ENCODE results near the gene COLEC12. TPM values are rescaled to one million over a fixed set of nuclear protein-coding genes. Genes with fewer than 3 reads are reported as not detected.

The COLEC12 gene
- total RNA-seq, 1 experiment from 2014 or later: 111 TPM

- DNase-seq (ENCODE audit: low read depth in 1 of 2, low spot score in 2 of 2): no peak
- no peak overlapping the region for H3K4me3 ChIP-seq
- H3K27ac ChIP-seq: no peak overlapping the region
- no peaks in the 10 kb centered on the region for H3K27me3 ChIP-seq (replicated peaks)
- peaks cover 73% of the 10 kb centered on the region for H3K4me1 ChIP-seq (replicated peaks)
- H3K9me3 ChIP-seq (replicated peaks): no peaks in the 10 kb centered on the region
- no peaks in the 10 kb centered on the region for H3K36me3 ChIP-seq
These were observed 5.0 kb downstream of the COLEC12 start for GRCh38 chr18:495452-495851.

- no peak for DNase-seq (ENCODE audit: low read depth in 1 of 2, low spot score in 2 of 2)
- H3K4me3 ChIP-seq: no peak overlapping the region
- H3K9me3 ChIP-seq (replicated peaks): no peaks in the 10 kb centered on the region
- no peaks in the 10 kb centered on the region for H3K27me3 ChIP-seq (replicated peaks)
- peaks cover 77% of the 10 kb centered on the region for H3K4me1 ChIP-seq (replicated peaks)
- no peaks in the 10 kb centered on the region for H3K36me3 ChIP-seq
- no peak overlapping the region for H3K27ac ChIP-seq
These were observed 5.5 kb downstream of the COLEC12 start for GRCh38 chr18:495017-495416.

GRCh38 chr18:493986-494983 lies 6.2 kb downstream of the COLEC12 start:
- no peak overlapping the region for H3K4me3 ChIP-seq
- H3K36me3 ChIP-seq: no peaks in the 10 kb centered on the region
- no peak overlapping the region for H3K27ac ChIP-seq
- H3K4me1 ChIP-seq (replicated peaks): peaks cover 84% of the 10 kb centered on the region
- H3K9me3 ChIP-seq (replicated peaks): no peaks in the 10 kb centered on the region
- no peaks in the 10 kb centered on the region for H3K27me3 ChIP-seq (replicated peaks)
- no peak for DNase-seq (ENCODE audit: low read depth in 1 of 2, low spot score in 2 of 2)

GRCh38 chr18:492451-492850 lies 8.1 kb downstream of the COLEC12 start:
- H3K36me3 ChIP-seq: no peaks in the 10 kb centered on the region
- H3K27ac ChIP-seq: peak overlapping the region; percentile 12; the same call in 1 of the 2 replicates
- H3K4me3 ChIP-seq: no peak overlapping the region
- no peaks in the 10 kb centered on the region for H3K27me3 ChIP-seq (replicated peaks)
- H3K4me1 ChIP-seq (replicated peaks): peaks cover 88% of the 10 kb centered on the region
- no peaks in the 10 kb centered on the region for H3K9me3 ChIP-seq (replicated peaks)
- DNase-seq (ENCODE audit: low read depth in 1 of 2, low spot score in 2 of 2): peak in 1 of 2 experiments; percentile 60

DNA sequence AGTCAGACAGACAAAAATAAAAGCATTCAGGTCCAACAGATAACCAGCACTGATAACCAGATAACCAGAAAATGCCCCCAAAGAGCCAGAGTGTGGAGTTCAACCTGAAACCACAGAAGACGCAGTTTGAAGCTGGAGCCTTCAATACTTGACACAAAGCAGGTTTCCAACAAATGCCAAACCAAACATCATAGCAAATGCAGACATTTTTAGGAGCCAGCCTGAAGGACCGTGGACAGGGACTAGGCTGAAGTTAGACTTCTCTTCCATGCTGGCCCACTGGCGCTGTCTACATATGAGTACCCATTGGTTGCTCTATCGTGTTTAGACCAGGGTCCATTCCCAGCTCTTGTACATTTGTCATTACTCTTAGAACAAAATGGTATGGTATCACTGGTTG lies 9.9 kb downstream of the COLEC12 start:
- H3K36me3 ChIP-seq: peaks cover 8% of the 10 kb centered on the region
- no peaks in the 10 kb centered on the region for H3K27me3 ChIP-seq (replicated peaks)
- no peak overlapping the region for H3K4me3 ChIP-seq
- H3K9me3 ChIP-seq (replicated peaks): peaks cover 5% of the 10 kb centered on the region; the same call in 1 of the 2 replicates
- H3K27ac ChIP-seq: peak overlapping the region; percentile 97
- peaks cover 89% of the 10 kb centered on the region for H3K4me1 ChIP-seq (replicated peaks)
- DNase-seq (ENCODE audit: low read depth in 1 of 2, low spot score in 2 of 2): no peak

GRCh38 chr18:490024-490366 lies 10.5 kb downstream of the COLEC12 start:
- H3K4me3 ChIP-seq: no peak overlapping the region
- H3K9me3 ChIP-seq (replicated peaks): peaks cover 5% of the 10 kb centered on the region; the same call in 1 of the 2 replicates
- H3K4me1 ChIP-seq (replicated peaks): peaks cover 92% of the 10 kb centered on the region
- H3K27ac ChIP-seq: peak overlapping the region; percentile 97
- peaks cover 8% of the 10 kb centered on the region for H3K36me3 ChIP-seq
- peak in 1 of 2 experiments; percentile 92 for DNase-seq (ENCODE audit: low read depth in 1 of 2, low spot score in 2 of 2)
- H3K27me3 ChIP-seq (replicated peaks): no peaks in the 10 kb centered on the region

DNA sequence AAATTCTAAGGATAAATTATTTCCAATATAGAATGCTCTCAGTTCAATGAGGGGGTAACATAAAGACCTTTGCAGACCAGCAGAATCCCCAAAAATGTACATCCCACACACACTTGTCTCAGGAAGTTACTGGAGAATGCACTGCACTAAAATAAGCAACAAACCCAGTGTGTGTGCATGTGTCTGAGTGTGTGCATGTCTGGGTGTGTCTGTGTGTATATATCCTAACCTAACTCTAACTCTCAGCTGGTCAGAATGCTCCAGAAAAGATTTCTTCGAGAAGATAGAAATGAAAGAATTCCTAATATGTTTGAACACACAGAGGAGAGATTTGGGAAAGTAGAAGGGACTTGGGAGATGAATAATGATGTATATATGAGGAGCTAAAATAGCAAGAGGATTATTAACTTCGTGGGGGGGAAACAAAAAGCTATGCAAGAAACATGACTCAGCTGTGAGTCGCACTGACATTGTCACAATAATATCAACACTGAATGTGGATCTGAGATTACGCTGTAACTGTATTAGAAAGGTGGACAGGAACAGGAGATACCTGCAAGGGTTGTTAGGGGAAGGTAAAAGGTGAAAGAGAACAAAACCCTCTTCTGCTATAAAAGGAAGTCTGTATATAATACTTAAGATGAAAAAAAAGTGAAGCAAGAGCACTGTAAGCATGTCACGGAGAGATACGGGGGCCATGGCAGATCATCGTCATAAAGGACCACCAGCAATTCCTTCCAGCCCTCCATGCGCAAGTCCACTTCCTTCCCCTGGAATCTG lies 11.1 kb downstream of the COLEC12 start:
- Histone ChIP-seq H3K9me3 (replicated peaks) (peaks cover 5% of the 10 kb centered on the region; the same call in 1 of the 2 replicates), H3K27ac (peak overlapping the region; percentile 97), H3K4me1 (replicated peaks) (peaks cover 92% of the 10 kb centered on the region), H3K36me3 (peaks cover 8% of the 10 kb centered on the region), H3K4me3 (no peak overlapping the region), H3K27me3 (replicated peaks) (no peaks in the 10 kb centered on the region)
- peak; percentile 67 to 97 for DNase-seq (ENCODE audit: low read depth in 1 of 2, low spot score in 2 of 2)

GRCh38 chr18:486929-487740 lies 13.4 kb downstream of the COLEC12 start:
- peak overlapping the region; percentile 97 for H3K27ac ChIP-seq
- no peaks in the 10 kb centered on the region for H3K27me3 ChIP-seq (replicated peaks)
- H3K4me3 ChIP-seq: no peak overlapping the region
- DNase-seq (ENCODE audit: low read depth in 1 of 2, low spot score in 2 of 2): peak; percentile 68 to 89
- H3K9me3 ChIP-seq (replicated peaks): peaks cover 5% of the 10 kb centered on the region; the same call in 1 of the 2 replicates
- H3K4me1 ChIP-seq (replicated peaks): peaks cover 88% of the 10 kb centered on the region
- peaks cover 8% of the 10 kb centered on the region for H3K36me3 ChIP-seq

DNA sequence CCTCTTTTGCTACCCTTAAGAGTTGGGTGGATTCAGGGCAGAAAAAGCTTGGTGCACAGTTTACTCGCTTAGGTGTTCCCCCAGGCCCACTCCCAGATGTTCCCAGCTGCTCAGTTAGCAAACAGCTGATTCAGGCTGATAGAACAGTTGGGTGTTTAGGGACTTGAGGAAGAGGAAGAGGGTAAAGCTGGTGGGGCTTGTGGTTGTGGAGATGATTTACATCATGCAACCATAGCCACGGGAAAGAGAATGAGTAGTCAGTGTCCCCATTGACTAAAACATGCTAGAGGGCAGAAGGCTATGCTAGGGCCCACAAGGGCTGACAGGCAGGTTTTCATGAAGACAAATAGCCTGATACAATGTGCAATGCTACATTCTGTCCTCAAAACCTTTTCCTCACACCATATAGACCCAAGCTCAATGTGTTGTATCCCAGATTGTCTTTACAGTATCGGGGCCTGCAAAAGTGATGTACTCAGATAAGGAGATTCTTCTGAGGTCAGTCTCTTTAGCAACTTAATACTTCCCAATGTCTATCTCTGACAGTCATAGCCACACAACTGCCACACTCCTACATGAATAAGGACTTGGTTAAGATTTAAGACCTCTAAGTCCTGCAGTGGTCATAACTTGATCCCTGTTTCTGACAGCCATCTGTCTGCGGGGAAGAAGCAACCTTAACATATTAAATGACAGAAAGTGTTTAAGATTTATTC lies 15.6 kb downstream of the COLEC12 start:
- Histone ChIP-seq H3K9me3 (replicated peaks) (peaks cover 5% of the 10 kb centered on the region; the same call in 1 of the 2 replicates), H3K4me1 (replicated peaks) (peaks cover 80% of the 10 kb centered on the region), H3K27me3 (replicated peaks) (no peaks in the 10 kb centered on the region), H3K36me3 (peaks cover 8% of the 10 kb centered on the region), H3K27ac (no peak overlapping the region), H3K4me3 (no peak overlapping the region)
- no peak for DNase-seq (ENCODE audit: low read depth in 1 of 2, low spot score in 2 of 2)

DNA sequence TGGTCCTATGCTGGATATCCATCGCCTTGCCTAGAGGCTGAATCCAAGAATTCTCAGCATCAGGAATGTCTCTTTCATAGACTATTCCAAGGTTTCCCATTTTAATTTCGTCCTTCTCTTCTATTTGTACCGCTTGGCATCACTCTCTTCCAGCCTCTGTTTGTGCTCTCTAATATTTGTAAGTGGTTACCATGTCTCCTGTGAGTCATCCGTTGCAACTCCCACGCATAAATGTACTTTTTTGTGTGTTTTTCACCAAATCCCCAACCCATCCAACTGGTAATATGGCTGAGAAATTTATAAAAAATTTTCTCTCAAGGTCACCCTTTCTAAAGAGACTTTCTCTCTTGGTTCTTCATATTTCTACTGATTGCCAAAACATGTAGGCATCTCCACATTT lies 21.8 kb downstream of the COLEC12 start:
- H3K4me1 ChIP-seq (replicated peaks): peaks cover 88% of the 10 kb centered on the region
- H3K27ac ChIP-seq: peak overlapping the region; percentile 93
- no peaks in the 10 kb centered on the region for H3K27me3 ChIP-seq (replicated peaks)
- peak overlapping the region; percentile 1; the same call in 1 of the 2 replicates for H3K4me3 ChIP-seq
- no peaks in the 10 kb centered on the region; the same call in 1 of the 2 replicates for H3K36me3 ChIP-seq
- no peaks in the 10 kb centered on the region for H3K9me3 ChIP-seq (replicated peaks)
- no peak for DNase-seq (ENCODE audit: low read depth in 1 of 2, low spot score in 2 of 2)

GRCh38 chr18:477565-477964 lies 22.9 kb downstream of the COLEC12 start:
- Histone ChIP-seq H3K27me3 (replicated peaks) (no peaks in the 10 kb centered on the region), H3K9me3 (replicated peaks) (no peaks in the 10 kb centered on the region), H3K27ac (peak overlapping the region; percentile 93), H3K36me3 (no peaks in the 10 kb centered on the region; the same call in 1 of the 2 replicates), H3K4me1 (replicated peaks) (peaks cover 88% of the 10 kb centered on the region), H3K4me3 (no peak overlapping the region)
- DNase-seq (ENCODE audit: low read depth in 1 of 2, low spot score in 2 of 2): no peak

- no peaks in the 10 kb centered on the region for H3K9me3 ChIP-seq (replicated peaks)
- no peak overlapping the region for H3K4me3 ChIP-seq
- no peak for DNase-seq (ENCODE audit: low read depth in 1 of 2, low spot score in 2 of 2)
- H3K27ac ChIP-seq: peak overlapping the region; percentile 73
- H3K27me3 ChIP-seq (replicated peaks): no peaks in the 10 kb centered on the region
- H3K36me3 ChIP-seq: no peaks in the 10 kb centered on the region; the same call in 1 of the 2 replicates
- peaks cover 87% of the 10 kb centered on the region for H3K4me1 ChIP-seq (replicated peaks)
These were observed 24.2 kb downstream of the COLEC12 start for GRCh38 chr18:476251-476664.
